HEK293 (cell line): ENCODE data around the gene LPP.

Experiments
- BCL11A ChIP-seq: fragments of 450-650 bp; formaldehyde crosslinking; IDR thresholded peaks from 2 replicates; pipeline ENCODE4 v1.5.1; 2016; ENCODE audit warnings: low read depth, missing biosample characterization, missing genetic modification characterization
- FEZF1 ChIP-seq: fragments of 450-650 bp; formaldehyde crosslinking; IDR thresholded peaks from 2 replicates; pipeline ENCODE4 v1.5.1; 2016; ENCODE audit warnings: missing biosample characterization, missing genetic modification characterization
- YY1 ChIP-seq: fragments of 450-650 bp; formaldehyde crosslinking; IDR thresholded peaks from 2 replicates; pipeline ENCODE4 v1.5.1; 2018; ENCODE audit warnings: missing biosample characterization, missing genetic modification characterization
- ZFP37 ChIP-seq: fragments of 450-650 bp; formaldehyde crosslinking; IDR thresholded peaks from 2 replicates; pipeline ENCODE4 v1.5.1; 2016; ENCODE audit warnings: missing biosample characterization, missing genetic modification characterization
- ZNF132 ChIP-seq: fragments of 450-650 bp; formaldehyde crosslinking; IDR thresholded peaks from 2 replicates; pipeline ENCODE4 v1.5.1; 2017; ENCODE audit warnings: missing biosample characterization, missing genetic modification characterization, borderline replicate concordance
- ZNF391 ChIP-seq: fragments of 450-650 bp; formaldehyde crosslinking; IDR thresholded peaks from 2 replicates; pipeline ENCODE4 v1.5.1; 2016; ENCODE audit warnings: low read depth, missing biosample characterization, missing genetic modification characterization, borderline replicate concordance
- ZNF747 ChIP-seq: fragments of 450-650 bp; formaldehyde crosslinking; IDR thresholded peaks from 2 replicates; pipeline ENCODE4 v1.5.1; 2016; ENCODE audit warnings: missing biosample characterization, missing genetic modification characterization
- TF ChIP-seq, protein P1 (sequence below): fragments of 450-650 bp; formaldehyde crosslinking; IDR thresholded peaks from 2 replicates; pipeline ENCODE4 v1.5.1; 2017; ENCODE audit warnings: missing biosample characterization, missing genetic modification characterization
- TF ChIP-seq, protein P2 (sequence below): IDR thresholded peaks from 2 replicates; pipeline ENCODE4 v1.6.1; 2011; ENCODE audit warnings: mild to moderate bottlenecking, low read depth, low read length, borderline replicate concordance
- TF ChIP-seq, protein P3 (sequence below): fragments of 450-650 bp; formaldehyde crosslinking; IDR thresholded peaks from 2 replicates; pipeline ENCODE4 v1.5.1; 2016; ENCODE audit warnings: missing biosample characterization, missing genetic modification characterization
- TF ChIP-seq, protein P4 (sequence below): fragments of 450-650 bp; formaldehyde crosslinking; IDR thresholded peaks from 2 replicates; pipeline ENCODE4 v1.5.1; 2016; ENCODE audit warnings: missing biosample characterization, missing genetic modification characterization
- TF ChIP-seq, protein P5 (sequence below): sonication (generic); formaldehyde crosslinking; IDR thresholded peaks from 2 replicates; pipeline ENCODE4 v1.8.1; 2022; ENCODE audit warnings: mild to moderate bottlenecking, moderate library complexity, missing genetic modification reagents
- TF ChIP-seq, protein P6 (sequence below): fragments of 450-650 bp; IDR thresholded peaks from 2 replicates; pipeline ENCODE4 v1.5.1; 2018; ENCODE audit warnings: missing biosample characterization, mild to moderate bottlenecking, missing genetic modification characterization

DNA sequence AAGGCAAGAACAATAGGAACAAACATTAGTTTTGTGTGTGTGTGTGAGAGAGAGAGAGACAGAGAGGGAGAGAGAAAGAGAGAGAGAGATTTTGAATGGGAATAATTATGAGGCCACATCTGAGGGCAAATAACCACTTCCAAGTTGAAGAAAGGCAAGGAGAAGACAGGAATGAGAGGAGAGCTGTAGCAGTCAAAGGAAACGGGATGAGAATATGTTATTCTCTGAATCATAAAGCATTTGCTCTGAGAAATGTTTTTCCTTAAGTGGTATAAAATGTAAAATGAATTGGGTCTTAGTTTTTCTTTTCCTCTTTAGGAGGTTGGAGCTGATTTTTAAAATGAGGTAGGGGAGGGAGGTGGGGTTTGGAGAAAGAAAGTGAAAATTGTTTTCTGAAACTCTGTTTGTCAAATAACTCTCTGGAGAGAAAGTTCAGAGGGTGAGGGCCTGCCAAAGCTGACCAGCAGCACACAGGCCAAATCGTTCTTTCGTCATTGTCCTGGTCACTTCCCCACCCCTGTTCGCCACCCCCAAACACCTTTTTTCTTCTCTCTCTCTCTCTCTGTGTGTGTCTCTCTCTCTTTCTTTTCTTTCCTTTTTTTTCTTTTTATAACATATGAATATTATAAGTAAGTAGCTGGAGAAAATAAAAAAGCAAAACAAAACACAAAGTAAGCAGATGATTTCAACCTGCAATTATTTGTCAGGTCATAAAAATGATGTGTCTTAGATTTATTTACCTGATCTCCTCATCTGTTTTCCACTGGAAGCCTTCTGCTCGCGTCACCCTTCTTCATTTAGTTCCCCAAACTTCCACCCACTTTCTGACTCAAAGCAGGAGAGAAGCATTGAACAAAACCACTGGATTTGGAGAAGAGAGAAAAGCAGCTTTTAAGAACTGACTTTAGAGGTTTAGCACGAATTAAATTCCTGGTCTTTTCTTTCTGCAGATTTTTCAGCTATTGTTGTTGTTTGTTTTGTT lies 110.6 kb downstream of the LPP start:
- no peak for TF ChIP-seq ZNF747 (tag by site-specific recombination)
- TF ChIP-seq ZFP37 (tag by site-specific recombination): no peak
- TF ChIP-seq, protein P1, sequence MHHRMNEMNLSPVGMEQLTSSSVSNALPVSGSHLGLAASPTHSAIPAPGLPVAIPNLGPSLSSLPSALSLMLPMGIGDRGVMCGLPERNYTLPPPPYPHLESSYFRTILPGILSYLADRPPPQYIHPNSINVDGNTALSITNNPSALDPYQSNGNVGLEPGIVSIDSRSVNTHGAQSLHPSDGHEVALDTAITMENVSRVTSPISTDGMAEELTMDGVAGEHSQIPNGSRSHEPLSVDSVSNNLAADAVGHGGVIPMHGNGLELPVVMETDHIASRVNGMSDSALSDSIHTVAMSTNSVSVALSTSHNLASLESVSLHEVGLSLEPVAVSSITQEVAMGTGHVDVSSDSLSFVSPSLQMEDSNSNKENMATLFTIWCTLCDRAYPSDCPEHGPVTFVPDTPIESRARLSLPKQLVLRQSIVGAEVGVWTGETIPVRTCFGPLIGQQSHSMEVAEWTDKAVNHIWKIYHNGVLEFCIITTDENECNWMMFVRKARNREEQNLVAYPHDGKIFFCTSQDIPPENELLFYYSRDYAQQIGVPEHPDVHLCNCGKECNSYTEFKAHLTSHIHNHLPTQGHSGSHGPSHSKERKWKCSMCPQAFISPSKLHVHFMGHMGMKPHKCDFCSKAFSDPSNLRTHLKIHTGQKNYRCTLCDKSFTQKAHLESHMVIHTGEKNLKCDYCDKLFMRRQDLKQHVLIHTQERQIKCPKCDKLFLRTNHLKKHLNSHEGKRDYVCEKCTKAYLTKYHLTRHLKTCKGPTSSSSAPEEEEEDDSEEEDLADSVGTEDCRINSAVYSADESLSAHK: no peak
- TF ChIP-seq, protein P2, sequence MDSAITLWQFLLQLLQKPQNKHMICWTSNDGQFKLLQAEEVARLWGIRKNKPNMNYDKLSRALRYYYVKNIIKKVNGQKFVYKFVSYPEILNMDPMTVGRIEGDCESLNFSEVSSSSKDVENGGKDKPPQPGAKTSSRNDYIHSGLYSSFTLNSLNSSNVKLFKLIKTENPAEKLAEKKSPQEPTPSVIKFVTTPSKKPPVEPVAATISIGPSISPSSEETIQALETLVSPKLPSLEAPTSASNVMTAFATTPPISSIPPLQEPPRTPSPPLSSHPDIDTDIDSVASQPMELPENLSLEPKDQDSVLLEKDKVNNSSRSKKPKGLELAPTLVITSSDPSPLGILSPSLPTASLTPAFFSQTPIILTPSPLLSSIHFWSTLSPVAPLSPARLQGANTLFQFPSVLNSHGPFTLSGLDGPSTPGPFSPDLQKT: no peak
- TF ChIP-seq, protein P3, sequence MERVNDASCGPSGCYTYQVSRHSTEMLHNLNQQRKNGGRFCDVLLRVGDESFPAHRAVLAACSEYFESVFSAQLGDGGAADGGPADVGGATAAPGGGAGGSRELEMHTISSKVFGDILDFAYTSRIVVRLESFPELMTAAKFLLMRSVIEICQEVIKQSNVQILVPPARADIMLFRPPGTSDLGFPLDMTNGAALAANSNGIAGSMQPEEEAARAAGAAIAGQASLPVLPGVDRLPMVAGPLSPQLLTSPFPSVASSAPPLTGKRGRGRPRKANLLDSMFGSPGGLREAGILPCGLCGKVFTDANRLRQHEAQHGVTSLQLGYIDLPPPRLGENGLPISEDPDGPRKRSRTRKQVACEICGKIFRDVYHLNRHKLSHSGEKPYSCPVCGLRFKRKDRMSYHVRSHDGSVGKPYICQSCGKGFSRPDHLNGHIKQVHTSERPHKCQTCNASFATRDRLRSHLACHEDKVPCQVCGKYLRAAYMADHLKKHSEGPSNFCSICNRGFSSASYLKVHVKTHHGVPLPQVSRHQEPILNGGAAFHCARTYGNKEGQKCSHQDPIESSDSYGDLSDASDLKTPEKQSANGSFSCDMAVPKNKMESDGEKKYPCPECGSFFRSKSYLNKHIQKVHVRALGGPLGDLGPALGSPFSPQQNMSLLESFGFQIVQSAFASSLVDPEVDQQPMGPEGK (tag by site-specific recombination): no peak
- TF ChIP-seq, protein P4, sequence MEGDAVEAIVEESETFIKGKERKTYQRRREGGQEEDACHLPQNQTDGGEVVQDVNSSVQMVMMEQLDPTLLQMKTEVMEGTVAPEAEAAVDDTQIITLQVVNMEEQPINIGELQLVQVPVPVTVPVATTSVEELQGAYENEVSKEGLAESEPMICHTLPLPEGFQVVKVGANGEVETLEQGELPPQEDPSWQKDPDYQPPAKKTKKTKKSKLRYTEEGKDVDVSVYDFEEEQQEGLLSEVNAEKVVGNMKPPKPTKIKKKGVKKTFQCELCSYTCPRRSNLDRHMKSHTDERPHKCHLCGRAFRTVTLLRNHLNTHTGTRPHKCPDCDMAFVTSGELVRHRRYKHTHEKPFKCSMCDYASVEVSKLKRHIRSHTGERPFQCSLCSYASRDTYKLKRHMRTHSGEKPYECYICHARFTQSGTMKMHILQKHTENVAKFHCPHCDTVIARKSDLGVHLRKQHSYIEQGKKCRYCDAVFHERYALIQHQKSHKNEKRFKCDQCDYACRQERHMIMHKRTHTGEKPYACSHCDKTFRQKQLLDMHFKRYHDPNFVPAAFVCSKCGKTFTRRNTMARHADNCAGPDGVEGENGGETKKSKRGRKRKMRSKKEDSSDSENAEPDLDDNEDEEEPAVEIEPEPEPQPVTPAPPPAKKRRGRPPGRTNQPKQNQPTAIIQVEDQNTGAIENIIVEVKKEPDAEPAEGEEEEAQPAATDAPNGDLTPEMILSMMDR: no peak
- no peak for TF ChIP-seq FEZF1 (tag by site-specific recombination)
- no peak for TF ChIP-seq YY1 (tag by site-specific recombination)
- no peak for TF ChIP-seq ZNF132
- no peak for TF ChIP-seq ZNF391
- TF ChIP-seq, protein P5, sequence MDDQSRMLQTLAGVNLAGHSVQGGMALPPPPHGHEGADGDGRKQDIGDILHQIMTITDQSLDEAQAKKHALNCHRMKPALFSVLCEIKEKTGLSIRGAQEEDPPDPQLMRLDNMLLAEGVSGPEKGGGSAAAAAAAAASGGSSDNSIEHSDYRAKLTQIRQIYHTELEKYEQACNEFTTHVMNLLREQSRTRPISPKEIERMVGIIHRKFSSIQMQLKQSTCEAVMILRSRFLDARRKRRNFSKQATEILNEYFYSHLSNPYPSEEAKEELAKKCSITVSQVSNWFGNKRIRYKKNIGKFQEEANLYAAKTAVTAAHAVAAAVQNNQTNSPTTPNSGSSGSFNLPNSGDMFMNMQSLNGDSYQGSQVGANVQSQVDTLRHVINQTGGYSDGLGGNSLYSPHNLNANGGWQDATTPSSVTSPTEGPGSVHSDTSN (CRISPR knock-in tag): no peak
- no peak for TF ChIP-seq BCL11A (tag by site-specific recombination)
- TF ChIP-seq, protein P6, sequence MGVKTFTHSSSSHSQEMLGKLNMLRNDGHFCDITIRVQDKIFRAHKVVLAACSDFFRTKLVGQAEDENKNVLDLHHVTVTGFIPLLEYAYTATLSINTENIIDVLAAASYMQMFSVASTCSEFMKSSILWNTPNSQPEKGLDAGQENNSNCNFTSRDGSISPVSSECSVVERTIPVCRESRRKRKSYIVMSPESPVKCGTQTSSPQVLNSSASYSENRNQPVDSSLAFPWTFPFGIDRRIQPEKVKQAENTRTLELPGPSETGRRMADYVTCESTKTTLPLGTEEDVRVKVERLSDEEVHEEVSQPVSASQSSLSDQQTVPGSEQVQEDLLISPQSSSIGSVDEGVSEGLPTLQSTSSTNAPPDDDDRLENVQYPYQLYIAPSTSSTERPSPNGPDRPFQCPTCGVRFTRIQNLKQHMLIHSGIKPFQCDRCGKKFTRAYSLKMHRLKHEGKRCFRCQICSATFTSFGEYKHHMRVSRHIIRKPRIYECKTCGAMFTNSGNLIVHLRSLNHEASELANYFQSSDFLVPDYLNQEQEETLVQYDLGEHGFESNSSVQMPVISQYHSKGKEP (tag by site-specific recombination): no peak
